Activated CD4-positive, alpha-beta T cell treated with anti-CD3 and anti-CD28 coated beads, Interleukin-2, amount 10 ng/mL, durations not matched to agents 7 days and 5 days (primary cell): ENCODE measurements around the gene CLN3. TPM values are rescaled to one million over a fixed set of nuclear protein-coding genes. Genes with fewer than 3 reads are reported as not detected.
"Not testable (repeated sequence)": the region's sequence is repeated elsewhere in the genome, so short reads cannot be mapped to it uniquely, and the experiment has no call there.

ENCODE experiments used
- CTCF ChIA-PET: fragments of 350-600 bp; sonication (Branson Sonifier 250); formaldehyde crosslinking; loops from one replicate; lab custom pipeline; 2021; ENCODE audit warnings: antibody characterized with exemption; lab: Charles Lee
- POLR2A ChIA-PET: fragments of 350-600 bp; sonication (Branson Sonifier 250); formaldehyde crosslinking; loops from one replicate; lab custom pipeline; 2021; ENCODE audit warnings: antibody characterized with exemption; lab: Charles Lee
- DNase-seq: peaks from one replicate; pipeline ENCODE4 v3.0.0-alpha.2; 2020
- H3K27ac Mint-ChIP-seq: one replicate; pipeline ENCODE4 v1.8.0; 2021; ENCODE audit warnings: mild to moderate bottlenecking, moderate library complexity, mixed read lengths
- H3K27me3 Mint-ChIP-seq: one replicate; pipeline ENCODE4 v1.8.0; 2021; ENCODE audit warnings: mixed read lengths
- H3K36me3 Mint-ChIP-seq: one replicate; pipeline ENCODE4 v1.8.0; 2021; ENCODE audit warnings: low read depth, mixed read lengths
- H3K4me1 Mint-ChIP-seq: one replicate; pipeline ENCODE4 v1.8.0; 2021; ENCODE audit warnings: mixed read lengths
- H3K4me3 Mint-ChIP-seq: one replicate; pipeline ENCODE4 v1.8.0; 2021; ENCODE audit warnings: mild to moderate bottlenecking, moderate library complexity, mixed read lengths
- H3K9me3 Mint-ChIP-seq: one replicate; pipeline ENCODE4 v1.8.0; 2021; ENCODE audit warnings: mixed read lengths
- total RNA-seq, 2 experiments: library from RNA; stranded (reverse); gene quantifications; one replicate each; pipeline ENCODE4 v1.2.3, GENCODE V29; 2021

Gene CLN3
- total RNA-seq, 2 experiments from 2014 or later = 53.4 to 58.4 TPM

DNA sequence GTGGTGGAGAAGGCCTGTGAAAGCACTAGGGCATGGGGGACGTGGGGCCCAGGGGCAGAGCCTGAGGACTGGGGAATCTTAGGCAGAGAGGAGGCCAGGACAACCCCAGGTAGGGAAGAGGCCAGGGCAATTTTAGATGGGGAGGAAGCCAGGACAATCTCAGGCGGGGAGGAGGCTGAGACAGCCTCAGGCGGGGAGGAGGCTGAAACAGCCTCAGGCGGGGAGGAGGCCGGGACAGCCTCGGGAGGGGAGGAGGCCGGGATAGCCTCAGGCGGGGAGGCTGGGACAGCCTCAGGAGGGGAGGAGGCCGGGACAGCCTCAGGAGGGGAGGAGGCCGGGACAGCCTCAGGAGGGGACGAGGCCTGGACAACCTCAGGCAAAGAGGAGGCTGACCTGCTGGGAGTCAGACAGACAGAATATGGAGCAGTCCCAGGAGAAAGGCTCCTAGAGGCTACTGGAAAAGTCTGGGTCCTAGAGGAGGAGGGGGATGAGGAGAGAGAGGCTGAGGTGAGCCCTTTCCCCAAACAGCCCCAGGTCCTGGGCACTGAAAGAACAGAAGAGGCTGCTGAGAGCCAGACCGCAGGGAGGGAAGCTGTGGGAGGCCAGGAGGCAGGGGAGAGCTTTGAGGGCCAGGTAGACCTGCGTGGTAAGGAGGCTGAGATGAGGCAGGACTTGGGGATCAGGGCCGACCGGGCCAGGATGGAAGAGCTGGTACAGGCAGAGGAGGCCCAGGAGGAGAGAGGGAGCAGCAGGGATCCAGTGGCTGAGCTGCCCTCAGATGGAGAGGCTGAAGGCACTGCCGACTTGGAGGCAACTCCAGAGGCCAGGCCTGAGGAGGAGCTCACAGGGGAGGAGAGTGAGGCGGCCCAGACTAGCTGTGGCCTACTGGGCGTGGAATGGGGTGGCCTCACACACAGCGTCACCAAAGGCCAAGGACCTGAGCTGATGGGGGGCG, 4.2 kb upstream of the CLN3 start:
- Mint-ChIP-seq H3K4me1 (peaks cover 53% of the 10 kb centered on the region), H3K27ac (peak overlapping the region; percentile 100), H3K4me3 (peak overlapping the region; percentile 89), H3K36me3 (peaks cover 34% of the 10 kb centered on the region), H3K27me3 (no peaks in the 10 kb centered on the region), H3K9me3 (no peaks in the 10 kb centered on the region)
- CTCF ChIA-PET = interaction anchor here (0.8 to 2.8 kb wide), 2 partner anchors 7 to 10 kb away, joined by 3 to 18 read pairs; partner anchors contain the start of gene IL27
- POLR2A ChIA-PET = no interaction called here
- no peak for DNase-seq

DNA sequence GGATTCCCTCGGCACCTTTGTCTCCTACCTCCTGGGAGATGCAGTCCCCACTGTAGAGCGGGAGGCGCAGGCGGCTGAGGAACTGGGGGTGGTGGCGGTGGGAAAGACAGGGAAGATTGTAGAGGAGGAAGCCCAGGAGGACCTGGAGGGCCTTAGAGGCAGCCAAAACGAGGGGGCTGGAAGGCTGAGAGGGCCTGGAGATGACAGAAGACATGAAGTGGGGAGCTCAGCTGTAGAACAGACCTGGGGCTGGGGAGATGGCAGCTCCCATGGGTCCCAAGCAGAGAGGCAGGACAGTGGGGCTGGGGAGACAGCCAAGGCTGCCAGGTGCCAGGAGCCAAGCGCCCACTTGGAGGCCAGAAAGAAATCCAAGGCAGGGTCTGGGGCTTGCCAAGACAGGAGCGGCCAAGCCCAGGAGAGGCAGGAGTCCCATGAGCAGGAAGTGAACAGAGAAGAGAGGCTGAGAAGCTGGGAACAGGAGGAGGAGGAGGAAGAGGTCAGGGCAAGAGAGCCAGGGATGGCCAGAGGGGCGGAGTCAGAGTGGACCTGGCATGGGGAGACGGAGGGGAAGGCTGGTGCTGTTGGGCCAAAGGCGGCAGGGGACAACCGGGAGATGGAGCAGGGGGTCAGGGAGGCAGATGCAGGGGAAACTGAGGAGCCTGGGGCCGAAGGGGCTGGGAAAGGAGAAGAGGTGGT, 3.4 kb upstream of the CLN3 start:
- Mint-ChIP-seq H3K9me3 (no peaks in the 10 kb centered on the region), H3K4me1 (peaks cover 50% of the 10 kb centered on the region), H3K27ac (peak overlapping the region; percentile 100), H3K4me3 (peak overlapping the region; percentile 89), H3K36me3 (peaks cover 35% of the 10 kb centered on the region), H3K27me3 (no peaks in the 10 kb centered on the region)
- DNase-seq = no peak
- ChIA-PET POLR2A (no interaction called here), CTCF (interaction anchor here (2.8 kb wide), 1 partner anchor 8 kb away, joined by 18 read pairs; no protein-coding TSS in a partner anchor)

DNA sequence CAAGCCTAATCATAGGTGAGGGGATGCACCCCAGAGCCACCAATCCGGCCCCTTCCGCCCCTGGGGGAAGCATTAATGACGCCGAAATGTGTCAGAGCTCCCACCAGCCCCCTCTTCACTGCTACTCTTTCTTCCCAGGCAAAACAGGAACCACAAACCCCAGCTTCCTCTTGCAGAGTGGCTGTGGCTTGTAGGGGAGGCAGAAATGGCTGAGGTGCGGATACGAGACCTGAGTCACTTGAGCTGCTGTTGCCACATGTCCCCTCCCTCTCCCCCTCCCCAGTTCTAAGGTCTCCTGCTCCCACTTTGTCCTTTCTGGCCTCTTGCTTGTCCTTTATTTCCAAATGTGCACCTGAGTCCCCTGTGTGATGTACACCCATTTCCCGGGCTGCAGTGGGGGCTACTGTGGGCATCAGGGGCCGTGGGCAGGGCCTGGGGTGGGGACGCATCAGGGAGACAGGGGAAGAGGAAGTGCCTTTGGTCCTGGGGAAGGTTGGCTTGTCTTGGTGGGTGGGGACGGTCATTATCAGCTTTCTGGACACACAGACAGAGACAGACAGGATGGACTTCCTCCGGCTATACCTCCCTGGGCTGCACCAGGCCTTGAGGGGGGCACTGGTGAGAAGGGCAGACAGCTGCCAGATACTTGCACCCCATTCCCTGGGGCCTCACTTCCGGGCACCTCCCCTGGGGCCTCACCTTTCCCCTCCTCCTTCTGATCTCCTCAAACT, 2.4 kb upstream of the CLN3 start, which contains the start of gene APOBR:
TSS of gene APOBR (plus strand) at position 523 of the 731 bp plus-strand sequence. CDS start at position 562, 39 bp downstream.
- Mint-ChIP-seq H3K4me1 (peaks cover 49% of the 10 kb centered on the region), H3K4me3 (peak within 1 kb of the TSS; percentile 89), H3K27ac (peak within 1 kb of the TSS; percentile 100), H3K36me3 (peaks cover 34% of the 10 kb centered on the region), H3K27me3 (no peaks in the 10 kb centered on the region), H3K9me3 (no peaks in the 10 kb centered on the region)
- DNase-seq = peak; percentile 94
- ChIA-PET POLR2A (interaction anchor here (0.7 kb wide), 1 partner anchor 399 kb away, joined by 3 read pairs; no protein-coding TSS in a partner anchor), CTCF (interaction anchor here (0.8 to 2.8 kb wide), 2 partner anchors 9 to 14 kb away, joined by 3 to 18 read pairs; no protein-coding TSS in a partner anchor)

DNA sequence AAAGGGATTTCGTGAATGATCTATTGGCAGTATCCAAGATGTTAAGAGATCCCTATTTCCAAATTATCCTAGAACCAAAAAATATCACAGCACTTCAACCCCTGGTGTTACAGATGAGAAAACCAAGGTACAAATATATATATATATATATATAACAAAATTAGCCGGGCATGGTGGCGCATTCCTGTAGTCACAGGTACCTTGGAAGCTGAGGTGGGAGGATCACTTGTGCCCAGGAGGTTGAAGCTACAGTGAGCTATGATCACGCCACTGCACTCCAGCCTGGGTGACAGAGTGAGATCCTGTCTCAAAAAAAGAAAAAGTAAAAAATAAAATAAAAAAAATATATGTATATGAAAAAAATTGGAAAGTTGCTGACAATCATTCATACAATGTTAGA, 637 bp upstream of the CLN3 start:
- POLR2A ChIA-PET = interaction anchor here (0.7 kb wide), 1 partner anchor 1316 kb away, joined by 3 read pairs; no protein-coding TSS in a partner anchor
- Mint-ChIP-seq H3K27ac (peak overlapping the region; percentile 100), H3K27me3 (no peaks in the 10 kb centered on the region), H3K4me3 (peak overlapping the region; percentile 89), H3K9me3 (no peaks in the 10 kb centered on the region), H3K36me3 (peaks cover 36% of the 10 kb centered on the region), H3K4me1 (peaks cover 58% of the 10 kb centered on the region)
- DNase-seq = no peak
- CTCF ChIA-PET = interaction anchor here (0.6 to 1.0 kb wide), 6 partner anchors 13 to 453 kb away, joined by 3 to 6 read pairs (median 4); partner anchors contain the start of gene SGF29

DNA sequence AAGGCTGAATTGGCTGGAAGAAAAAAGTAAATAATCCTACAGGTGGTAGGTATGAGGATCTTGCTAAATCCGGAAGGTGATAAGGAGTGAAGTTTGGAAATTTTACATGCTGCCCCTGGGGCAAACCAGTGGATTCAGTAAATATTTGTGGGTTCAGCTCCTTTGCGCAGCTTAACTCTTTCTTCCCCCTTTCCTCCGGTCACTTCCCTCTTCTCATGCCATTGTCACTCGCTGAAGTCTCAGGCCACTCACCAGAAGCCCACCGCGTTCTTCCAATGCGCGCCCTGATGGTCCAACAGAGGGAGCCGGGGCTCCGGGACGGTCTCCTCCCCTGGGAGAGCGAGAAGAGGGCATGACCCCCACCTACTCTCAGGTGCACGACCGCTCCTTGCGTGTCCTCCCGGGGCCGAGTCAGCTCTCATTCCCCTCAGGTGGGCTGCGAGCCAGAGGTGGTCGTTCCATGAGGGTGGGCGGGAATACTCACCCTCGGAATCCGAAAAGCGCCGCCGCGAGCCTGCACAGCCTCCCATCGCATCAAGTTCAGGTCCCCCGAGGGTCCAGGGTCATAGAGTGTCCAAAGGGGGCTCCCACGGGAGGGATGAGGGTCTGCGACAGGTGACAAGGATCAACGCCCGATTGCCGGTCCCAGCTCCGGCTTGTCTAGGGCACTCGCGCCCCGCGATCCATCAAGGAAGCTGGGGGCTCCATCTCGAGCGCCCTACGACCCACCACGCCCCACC, 474 bp downstream of the CLN3 start:
- peaks cover 50% of the 10 kb centered on the region for H3K4me1 Mint-ChIP-seq
- no peaks in the 10 kb centered on the region for H3K27me3 Mint-ChIP-seq
- H3K27ac Mint-ChIP-seq = peak overlapping the region; percentile 100
- H3K9me3 Mint-ChIP-seq = no peaks in the 10 kb centered on the region
- peaks cover 32% of the 10 kb centered on the region for H3K36me3 Mint-ChIP-seq
- peak; percentile 16 for DNase-seq
- POLR2A ChIA-PET = no interaction called here
- CTCF ChIA-PET = interaction anchor here (0.7 to 2.0 kb wide), 6 partner anchors 12 to 454 kb away, joined by 3 to 6 read pairs (median 4); no protein-coding TSS in a partner anchor
- peak overlapping the region; percentile 83 for H3K4me3 Mint-ChIP-seq

DNA sequence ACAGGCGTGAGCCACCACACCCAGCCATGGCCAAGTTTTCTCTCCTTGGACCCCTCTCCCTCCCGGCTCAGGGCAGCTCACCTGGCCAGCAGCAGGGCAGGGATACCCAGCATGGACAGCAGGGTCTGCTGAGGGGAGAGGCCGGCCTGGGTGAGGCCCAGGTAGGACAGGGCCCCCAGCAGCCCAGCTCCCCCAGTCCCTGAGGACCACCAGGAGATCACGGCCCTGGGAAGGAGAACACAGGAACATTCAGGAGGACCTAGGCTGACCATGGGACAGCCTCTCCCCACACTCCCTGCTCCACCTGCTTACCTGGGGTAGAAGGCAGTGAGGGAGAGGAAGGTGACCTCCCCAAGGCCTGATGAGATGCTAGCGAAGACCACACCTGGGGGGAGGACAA, 5.6 kb downstream of the CLN3 start:
- POLR2A ChIA-PET = no interaction called here
- no peak overlapping the region for H3K4me3 Mint-ChIP-seq
- no peaks in the 10 kb centered on the region for H3K27me3 Mint-ChIP-seq
- no peak overlapping the region for H3K27ac Mint-ChIP-seq
- CTCF ChIA-PET = interaction anchor here (1.0 kb wide), 1 partner anchor 10 kb away, joined by 4 read pairs; no protein-coding TSS in a partner anchor
- DNase-seq = no peak
- H3K4me1 Mint-ChIP-seq = peaks cover 16% of the 10 kb centered on the region
- no peaks in the 10 kb centered on the region for H3K9me3 Mint-ChIP-seq
- H3K36me3 Mint-ChIP-seq = peaks cover 35% of the 10 kb centered on the region

DNA sequence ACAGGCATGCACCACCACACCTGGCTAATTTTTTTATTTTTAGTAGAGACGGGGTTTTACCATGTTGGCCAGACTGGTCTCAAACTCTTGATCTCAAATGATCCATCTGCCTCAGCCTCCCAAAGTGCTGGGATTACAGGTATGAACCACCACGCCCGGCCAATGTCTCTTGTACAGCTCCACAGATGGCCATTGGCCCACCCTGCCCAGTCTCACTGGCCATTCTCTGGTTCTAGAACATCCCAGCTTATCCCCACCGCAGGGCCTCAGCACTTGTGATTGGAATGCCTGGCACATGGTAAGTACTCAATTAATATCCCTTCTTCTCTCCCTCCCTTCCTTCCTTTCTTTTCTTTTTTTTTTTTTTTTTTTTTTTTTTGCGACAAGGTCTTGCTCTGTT, 8.5 kb downstream of the CLN3 start:
- Mint-ChIP-seq H3K27ac (peak overlapping the region; percentile 64), H3K36me3 (peaks cover 25% of the 10 kb centered on the region)
- H3K4me1 Mint-ChIP-seq, CTCF ChIA-PET, H3K4me3 Mint-ChIP-seq, POLR2A ChIA-PET, H3K27me3 Mint-ChIP-seq, DNase-seq, H3K9me3 Mint-ChIP-seq: not testable (repeated sequence)

DNA sequence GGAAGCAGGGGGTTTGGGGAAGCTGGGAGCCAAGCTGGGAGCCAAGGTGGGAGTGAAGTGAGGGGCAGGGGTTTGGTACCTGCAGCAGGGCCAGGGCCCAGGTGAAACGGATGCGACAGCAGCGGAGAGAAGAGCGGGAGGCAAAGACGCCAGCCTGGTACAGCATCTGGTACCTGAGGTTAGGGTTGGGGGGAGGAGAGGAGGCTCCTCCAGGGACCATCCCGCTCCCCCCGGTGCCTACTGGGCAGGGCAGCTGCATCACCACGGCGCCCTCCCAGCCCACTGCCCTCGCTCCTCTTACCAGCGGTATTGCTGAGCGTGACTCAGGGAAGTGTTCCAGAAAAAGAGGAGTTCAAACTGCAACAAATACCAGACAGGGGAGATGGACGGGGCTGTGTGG, 9.8 kb downstream of the CLN3 start:
- no peak overlapping the region for H3K27ac Mint-ChIP-seq
- POLR2A ChIA-PET = no interaction called here
- no peak overlapping the region for H3K4me3 Mint-ChIP-seq
- CTCF ChIA-PET = no interaction called here
- no peaks in the 10 kb centered on the region for H3K9me3 Mint-ChIP-seq
- H3K27me3 Mint-ChIP-seq = no peaks in the 10 kb centered on the region
- H3K4me1 Mint-ChIP-seq = peaks cover under 1% of the 10 kb centered on the region
- no peak for DNase-seq
- H3K36me3 Mint-ChIP-seq = peaks cover 23% of the 10 kb centered on the region

DNA sequence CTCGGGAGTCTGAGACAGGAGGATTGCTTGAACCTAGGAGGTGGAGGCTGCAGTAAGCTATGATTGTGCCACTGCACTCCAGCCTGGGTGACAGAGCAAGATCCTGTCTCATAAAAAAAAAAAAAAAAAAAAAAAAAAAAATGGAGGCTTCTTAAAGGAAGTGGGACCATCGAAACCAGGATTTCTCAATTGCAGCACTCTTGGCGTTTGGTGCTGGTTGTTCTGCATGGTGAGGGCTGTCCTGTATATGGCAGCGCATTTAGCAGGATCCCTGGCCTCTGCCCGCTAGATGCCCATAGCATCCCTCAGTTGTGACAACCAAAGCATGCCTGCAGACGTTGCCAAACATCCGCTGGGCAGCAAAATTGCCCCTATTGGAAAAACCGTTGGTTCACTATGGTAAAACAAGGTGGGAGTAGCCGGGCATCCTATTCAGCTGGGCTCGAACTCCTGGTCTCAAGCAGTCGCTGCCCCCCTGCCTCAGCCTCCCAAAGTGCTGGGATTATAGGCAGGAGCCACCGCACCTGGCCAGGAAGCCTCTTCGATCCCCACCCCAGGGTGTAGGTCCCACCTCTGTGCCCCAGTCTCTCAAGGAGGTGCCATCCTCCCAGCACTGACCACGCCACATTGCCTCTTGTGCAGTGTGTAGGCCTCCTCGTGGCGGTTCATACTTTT, 13.2 kb downstream of the CLN3 start:
- Mint-ChIP-seq H3K4me1 (peaks cover 5% of the 10 kb centered on the region), H3K36me3 (peaks cover 34% of the 10 kb centered on the region), H3K27ac (no peak overlapping the region), H3K9me3 (no peaks in the 10 kb centered on the region), H3K4me3 (no peak overlapping the region), H3K27me3 (no peaks in the 10 kb centered on the region)
- ChIA-PET POLR2A (no interaction called here), CTCF (interaction anchor here (0.8 kb wide), 1 partner anchor 13 kb away, joined by 6 read pairs; the partner anchor contains the start of gene CLN3)
- DNase-seq = no peak

DNA sequence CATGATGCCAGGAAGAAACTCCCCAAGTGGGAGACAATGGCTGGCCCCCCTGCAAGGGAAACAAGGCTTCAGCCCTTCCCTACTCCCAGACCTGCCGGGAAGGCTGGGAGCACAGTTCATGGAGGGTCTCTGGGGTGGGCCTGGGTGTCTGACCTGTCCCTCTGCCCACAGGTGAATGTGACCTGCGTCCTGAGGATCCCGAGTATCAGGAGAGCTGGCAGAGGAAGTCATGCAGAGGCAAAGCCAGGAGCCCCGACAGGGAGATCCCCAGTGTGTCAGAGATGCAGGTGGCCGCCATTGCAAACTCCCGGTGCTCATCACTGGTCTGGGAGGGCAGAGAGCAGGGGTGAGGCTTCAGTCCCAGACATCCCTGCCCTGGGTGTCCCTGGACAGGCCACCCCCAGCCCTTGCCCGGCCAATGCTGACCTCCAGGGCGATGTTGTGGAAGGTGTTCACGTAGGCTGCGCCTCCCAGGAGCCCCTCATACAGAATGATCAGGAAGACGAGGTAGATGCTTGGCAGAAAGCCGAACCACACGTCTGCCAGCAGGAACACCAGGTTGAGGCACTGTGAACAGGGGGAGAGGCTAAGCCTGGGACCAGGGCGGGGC, 14.5 kb downstream of the CLN3 start:
- POLR2A ChIA-PET = no interaction called here
- H3K27me3 Mint-ChIP-seq = no peaks in the 10 kb centered on the region
- peaks cover 7% of the 10 kb centered on the region for H3K4me1 Mint-ChIP-seq
- no peak overlapping the region for H3K27ac Mint-ChIP-seq
- no peak for DNase-seq
- no peaks in the 10 kb centered on the region for H3K9me3 Mint-ChIP-seq
- H3K4me3 Mint-ChIP-seq = no peak overlapping the region
- CTCF ChIA-PET = no interaction called here
- H3K36me3 Mint-ChIP-seq = peaks cover 33% of the 10 kb centered on the region

DNA sequence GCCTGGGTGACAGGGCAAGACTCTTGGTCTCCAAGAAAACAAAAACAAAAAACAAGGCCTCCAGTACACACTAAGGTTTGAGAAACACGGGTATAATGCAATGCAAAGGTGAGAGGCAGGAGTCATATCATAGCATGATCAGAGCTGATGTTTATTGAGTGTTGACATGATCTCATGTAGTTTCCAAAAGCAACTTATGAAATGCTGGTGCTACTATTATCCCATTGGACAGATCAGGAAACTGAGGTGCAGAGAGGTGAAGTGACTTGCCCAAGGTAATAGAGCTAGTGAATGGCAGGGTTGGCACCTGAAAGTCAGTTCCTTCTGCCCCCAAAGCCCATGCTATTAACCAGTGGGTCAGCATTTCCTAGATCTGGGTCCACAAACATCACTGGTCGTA, 16.7 kb downstream of the CLN3 start:
- H3K9me3 Mint-ChIP-seq = no peaks in the 10 kb centered on the region
- no peaks in the 10 kb centered on the region for H3K27me3 Mint-ChIP-seq
- H3K4me3 Mint-ChIP-seq = no peak overlapping the region
- peaks cover 7% of the 10 kb centered on the region for H3K4me1 Mint-ChIP-seq
- H3K27ac Mint-ChIP-seq = no peak overlapping the region
- H3K36me3 Mint-ChIP-seq = peaks cover 35% of the 10 kb centered on the region
- ChIA-PET CTCF (no interaction called here), POLR2A (no interaction called here)
- no peak for DNase-seq
